Measurements from ENCODE around the gene CYSTM1.

DNA sequence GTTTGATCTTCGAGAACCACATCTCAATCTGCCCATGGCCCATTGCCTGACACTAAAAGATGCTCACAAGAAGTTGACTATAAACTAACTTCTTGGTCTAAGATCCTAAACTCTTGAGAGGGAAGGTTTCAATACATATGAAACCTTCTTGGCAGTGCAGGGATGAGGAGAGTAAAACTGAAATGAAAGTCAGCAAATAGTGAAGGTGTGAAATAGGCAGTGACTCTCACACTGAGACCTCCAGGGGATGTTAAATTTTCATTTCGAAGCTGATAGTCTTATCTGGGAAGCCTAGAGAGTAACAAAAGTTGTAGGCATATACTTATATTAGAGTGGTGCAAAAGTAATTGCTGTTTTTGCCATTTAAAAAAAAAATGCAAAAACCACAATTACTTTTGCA lies 974 bp upstream of the CYSTM1 start:
- TF ChIP-seq, protein P1, sequence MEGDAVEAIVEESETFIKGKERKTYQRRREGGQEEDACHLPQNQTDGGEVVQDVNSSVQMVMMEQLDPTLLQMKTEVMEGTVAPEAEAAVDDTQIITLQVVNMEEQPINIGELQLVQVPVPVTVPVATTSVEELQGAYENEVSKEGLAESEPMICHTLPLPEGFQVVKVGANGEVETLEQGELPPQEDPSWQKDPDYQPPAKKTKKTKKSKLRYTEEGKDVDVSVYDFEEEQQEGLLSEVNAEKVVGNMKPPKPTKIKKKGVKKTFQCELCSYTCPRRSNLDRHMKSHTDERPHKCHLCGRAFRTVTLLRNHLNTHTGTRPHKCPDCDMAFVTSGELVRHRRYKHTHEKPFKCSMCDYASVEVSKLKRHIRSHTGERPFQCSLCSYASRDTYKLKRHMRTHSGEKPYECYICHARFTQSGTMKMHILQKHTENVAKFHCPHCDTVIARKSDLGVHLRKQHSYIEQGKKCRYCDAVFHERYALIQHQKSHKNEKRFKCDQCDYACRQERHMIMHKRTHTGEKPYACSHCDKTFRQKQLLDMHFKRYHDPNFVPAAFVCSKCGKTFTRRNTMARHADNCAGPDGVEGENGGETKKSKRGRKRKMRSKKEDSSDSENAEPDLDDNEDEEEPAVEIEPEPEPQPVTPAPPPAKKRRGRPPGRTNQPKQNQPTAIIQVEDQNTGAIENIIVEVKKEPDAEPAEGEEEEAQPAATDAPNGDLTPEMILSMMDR (conservative IDR thresholded peaks at IDR 0.05; ENCODE audit: low read length) = no peak
- TF ChIP-seq EZH2phosphoT487 (IDR thresholded peaks at IDR 0.05; ENCODE audit: borderline replicate concordance, low read depth, low read length) = no peak
